Measurements from ENCODE around the gene CRISPLD2. TPM values are rescaled to one million over a fixed set of nuclear protein-coding genes. Genes with fewer than 3 reads are reported as not detected.

Gene CRISPLD2
- total RNA-seq, 2 experiments from 2014 or later: 0.47 to 0.99 TPM

DNA sequence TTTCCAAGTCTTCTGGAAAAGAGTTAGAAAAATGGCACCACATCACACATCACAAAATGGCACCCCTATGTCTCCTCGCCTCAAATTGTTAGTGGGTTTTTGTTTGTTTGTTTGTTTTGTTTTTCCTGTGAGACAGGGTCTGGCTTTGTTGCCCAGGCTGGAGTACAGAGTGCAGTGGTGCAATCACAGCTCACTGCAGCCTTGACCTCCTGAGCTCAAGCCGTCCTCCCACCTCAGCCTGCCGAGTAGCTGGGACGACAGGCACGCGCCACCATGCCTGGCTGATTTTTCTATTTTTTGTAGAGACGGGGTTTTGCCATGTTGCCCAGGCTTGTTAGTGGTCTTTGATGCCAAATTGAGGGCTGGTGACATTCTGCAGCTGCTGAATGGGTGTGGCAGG lies 3.8 kb upstream of the CRISPLD2 start:
- intact Hi-C loops (cut with micrococcal nuclease; ENCODE audit: unreplicated experiment): no loop called here
- CTCF ChIA-PET (ENCODE audit: unreplicated experiment): no interaction called here

DNA sequence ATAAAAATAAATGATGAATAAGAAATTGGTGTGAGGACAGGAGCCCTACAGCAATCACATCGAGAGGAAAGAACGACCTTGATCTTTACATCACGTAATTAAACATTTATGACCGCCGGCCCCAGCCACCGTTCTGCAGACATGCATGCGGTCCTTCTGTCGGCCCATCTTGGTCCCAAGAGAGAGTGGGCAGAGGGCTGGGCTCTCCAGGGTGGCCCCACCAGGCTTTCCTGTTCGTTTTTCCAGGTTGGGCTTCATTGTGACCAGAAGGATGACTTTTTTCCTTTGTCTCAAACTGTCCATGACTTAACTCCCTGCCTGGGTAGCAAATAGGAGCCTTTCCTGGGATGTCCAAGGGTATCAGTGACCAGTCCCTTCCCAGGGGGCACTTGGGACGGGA lies 3.3 kb upstream of the CRISPLD2 start:
- TF ChIP-seq EZH2phosphoT487 (IDR thresholded peaks at IDR 0.05; ENCODE audit: borderline replicate concordance, low read depth, low read length): no peak
- TF ChIP-seq, protein P1, sequence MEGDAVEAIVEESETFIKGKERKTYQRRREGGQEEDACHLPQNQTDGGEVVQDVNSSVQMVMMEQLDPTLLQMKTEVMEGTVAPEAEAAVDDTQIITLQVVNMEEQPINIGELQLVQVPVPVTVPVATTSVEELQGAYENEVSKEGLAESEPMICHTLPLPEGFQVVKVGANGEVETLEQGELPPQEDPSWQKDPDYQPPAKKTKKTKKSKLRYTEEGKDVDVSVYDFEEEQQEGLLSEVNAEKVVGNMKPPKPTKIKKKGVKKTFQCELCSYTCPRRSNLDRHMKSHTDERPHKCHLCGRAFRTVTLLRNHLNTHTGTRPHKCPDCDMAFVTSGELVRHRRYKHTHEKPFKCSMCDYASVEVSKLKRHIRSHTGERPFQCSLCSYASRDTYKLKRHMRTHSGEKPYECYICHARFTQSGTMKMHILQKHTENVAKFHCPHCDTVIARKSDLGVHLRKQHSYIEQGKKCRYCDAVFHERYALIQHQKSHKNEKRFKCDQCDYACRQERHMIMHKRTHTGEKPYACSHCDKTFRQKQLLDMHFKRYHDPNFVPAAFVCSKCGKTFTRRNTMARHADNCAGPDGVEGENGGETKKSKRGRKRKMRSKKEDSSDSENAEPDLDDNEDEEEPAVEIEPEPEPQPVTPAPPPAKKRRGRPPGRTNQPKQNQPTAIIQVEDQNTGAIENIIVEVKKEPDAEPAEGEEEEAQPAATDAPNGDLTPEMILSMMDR (conservative IDR thresholded peaks at IDR 0.05; ENCODE audit: low read length): no peak
- H3K9me3 ChIP-seq (ENCODE audit: low read length): no peaks in the 10 kb centered on the region
- no peaks in the 10 kb centered on the region for H4K20me1 ChIP-seq (ENCODE audit: insufficient read depth, low read length)
- no peak overlapping the region for H3K4me2 ChIP-seq (ENCODE audit: low read length)
- CTCF ChIA-PET (ENCODE audit: unreplicated experiment): no interaction called here
- no peaks in the 10 kb centered on the region for H3K36me3 ChIP-seq (ENCODE audit: insufficient read depth, low read length)
- no peaks in the 10 kb centered on the region for H3K79me2 ChIP-seq (ENCODE audit: insufficient read depth, low read depth, low read length)
- no peaks in the 10 kb centered on the region for H3K9me2 ChIP-seq (ENCODE audit: insufficient read depth, low read length)
- BruUV-seq (replicated peaks): no TSS peak
- no peak overlapping the region for H3K27ac ChIP-seq (ENCODE audit: low read depth, low read length, poor library complexity, severe bottlenecking)
- H3K4me1 ChIP-seq (ENCODE audit: insufficient read depth, low read length, poor library complexity, severe bottlenecking): no peaks in the 10 kb centered on the region
- no peak overlapping the region for H3K4me3 ChIP-seq (ENCODE audit: low read depth, low read length, poor library complexity, severe bottlenecking)
- no peak for DNase-seq (ENCODE audit: low spot score)
- POLR2A ChIA-PET: interaction anchor here (1.1 kb wide), 1 partner anchor 60 kb away, joined by 3 read pairs; no protein-coding TSS in a partner anchor
- no peak overlapping the region for H2AFZ ChIP-seq (ENCODE audit: low read length)
- intact Hi-C loops (cut with micrococcal nuclease; ENCODE audit: unreplicated experiment): no loop called here

More for the DNA sequence above, 3.8 kb upstream of the CRISPLD2 start:
- Histone ChIP-seq H3K79me2 (ENCODE audit: insufficient read depth, low read depth, low read length) (no peaks in the 10 kb centered on the region), H3K4me1 (ENCODE audit: insufficient read depth, low read length, poor library complexity, severe bottlenecking) (no peaks in the 10 kb centered on the region), H2AFZ (ENCODE audit: low read length) (no peak overlapping the region), H3K4me2 (ENCODE audit: low read length) (no peak overlapping the region), H3K27ac (ENCODE audit: low read depth, low read length, poor library complexity, severe bottlenecking) (no peak overlapping the region), H4K20me1 (ENCODE audit: insufficient read depth, low read length) (no peaks in the 10 kb centered on the region), H3K4me3 (ENCODE audit: low read depth, low read length, poor library complexity, severe bottlenecking) (no peak overlapping the region), H3K9me3 (ENCODE audit: low read length) (no peaks in the 10 kb centered on the region), H3K9me2 (ENCODE audit: insufficient read depth, low read length) (no peaks in the 10 kb centered on the region), H3K36me3 (ENCODE audit: insufficient read depth, low read length) (no peaks in the 10 kb centered on the region)
- BruUV-seq (replicated peaks): no TSS peak
- POLR2A ChIA-PET: interaction anchor here (1.1 kb wide), 1 partner anchor 61 kb away, joined by 3 read pairs; no protein-coding TSS in a partner anchor
- TF ChIP-seq EZH2phosphoT487 (IDR thresholded peaks at IDR 0.05; ENCODE audit: borderline replicate concordance, low read depth, low read length): no peak
- TF ChIP-seq, protein P1 (conservative IDR thresholded peaks at IDR 0.05; ENCODE audit: low read length): no peak
- DNase-seq (ENCODE audit: low spot score): no peak

DNA sequence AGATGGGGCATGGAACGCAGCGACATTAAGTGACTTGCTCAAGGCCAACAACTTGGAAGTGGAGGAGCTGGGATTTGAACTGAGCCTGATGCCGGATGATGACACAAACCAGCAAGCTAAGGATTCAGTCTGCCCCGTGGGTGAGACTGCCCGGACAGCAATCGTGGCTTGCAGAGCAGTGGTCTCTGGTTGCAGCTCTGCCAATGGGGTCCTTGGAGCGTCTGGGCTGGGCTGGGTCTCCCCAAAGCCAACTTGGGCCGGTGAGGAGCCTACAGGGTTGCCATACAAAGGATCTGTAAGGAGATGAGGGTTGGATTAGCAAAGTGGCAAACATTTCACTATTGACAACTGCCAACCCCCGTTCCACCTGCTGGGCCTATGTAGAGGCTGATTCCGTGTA lies 2.6 kb upstream of the CRISPLD2 start:
- Histone ChIP-seq H4K20me1 (ENCODE audit: insufficient read depth, low read length) (no peaks in the 10 kb centered on the region), H2AFZ (ENCODE audit: low read length) (no peak overlapping the region), H3K4me3 (ENCODE audit: low read depth, low read length, poor library complexity, severe bottlenecking) (no peak overlapping the region), H3K9me3 (ENCODE audit: low read length) (no peaks in the 10 kb centered on the region), H3K9me2 (ENCODE audit: insufficient read depth, low read length) (no peaks in the 10 kb centered on the region), H3K27ac (ENCODE audit: low read depth, low read length, poor library complexity, severe bottlenecking) (no peak overlapping the region), H3K79me2 (ENCODE audit: insufficient read depth, low read depth, low read length) (no peaks in the 10 kb centered on the region), H3K4me2 (ENCODE audit: low read length) (no peak overlapping the region), H3K36me3 (ENCODE audit: insufficient read depth, low read length) (no peaks in the 10 kb centered on the region), H3K4me1 (ENCODE audit: insufficient read depth, low read length, poor library complexity, severe bottlenecking) (no peaks in the 10 kb centered on the region)
- CTCF ChIA-PET (ENCODE audit: unreplicated experiment): no interaction called here
- intact Hi-C loops (cut with micrococcal nuclease; ENCODE audit: unreplicated experiment): no loop called here
- no TSS peak for BruUV-seq (replicated peaks)
- POLR2A ChIA-PET: interaction anchor here (1.1 kb wide), 1 partner anchor 60 kb away, joined by 3 read pairs; no protein-coding TSS in a partner anchor
- DNase-seq (ENCODE audit: low spot score): no peak
- TF ChIP-seq, protein P1 (conservative IDR thresholded peaks at IDR 0.05; ENCODE audit: low read length): no peak
- no peak for TF ChIP-seq EZH2phosphoT487 (IDR thresholded peaks at IDR 0.05; ENCODE audit: borderline replicate concordance, low read depth, low read length)

All from OCI-LY7 (cell line).